Left renal cortex interstitium (tissue), 4 donors: ENCODE data around the gene TOGARAM2. TPM values are rescaled to one million over a fixed set of nuclear protein-coding genes. Genes with fewer than 3 reads are reported as not detected.

Experiments used
- DNase-seq, 4 donors: peaks; one replicate each; pipeline ENCODE4 v3.0.0-alpha.2; 2013; ENCODE audit warnings: low read depth in 4 of 4, low spot score in 2 of 4, missing footprints in 1 of 4
- polyA plus RNA-seq, 4 donors: library from polyadenylated mRNA; unstranded; fragments of 120-200 nt; gene quantifications; one replicate each; pipeline ENCODE4 v1.2.1, GENCODE V29; 2013; ENCODE audit not compliant: insufficient read length in 4 of 4

The TOGARAM2 gene
- polyA plus RNA-seq, 4 donors: 0.62 to 2.0 (median 1.2) TPM

GRCh38 chr2:28997237-28997846 lies 16.2 kb downstream of the TOGARAM2 start:
- DNase-seq: no peak

- no peak for DNase-seq
Observed at GRCh38 chr2:28997847-28998735, 17.0 kb downstream of the TOGARAM2 start.

- DNase-seq: no peak
Observed at GRCh38 chr2:29000481-29000880, 19.4 kb downstream of the TOGARAM2 start.

GRCh38 chr2:29000956-29001355 lies 19.9 kb downstream of the TOGARAM2 start:
- no peak for DNase-seq

GRCh38 chr2:29001806-29002205 lies 20.7 kb downstream of the TOGARAM2 start:
- DNase-seq: no peak

GRCh38 chr2:29004755-29005154 lies 23.7 kb downstream of the TOGARAM2 start:
- DNase-seq: no peak

- no peak for DNase-seq
Observed at GRCh38 chr2:29005331-29005730, 24.2 kb downstream of the TOGARAM2 start.

- DNase-seq: no peak
Observed at GRCh38 chr2:29006092-29006979, 25.2 kb downstream of the TOGARAM2 start.

GRCh38 chr2:29006980-29007301 lies 25.8 kb downstream of the TOGARAM2 start:
- no peak for DNase-seq

GRCh38 chr2:29009270-29009669 lies 28.2 kb downstream of the TOGARAM2 start:
- DNase-seq: no peak

GRCh38 chr2:29009711-29010677 lies 28.9 kb downstream of the TOGARAM2 start:
- DNase-seq: no peak

- peak in 1 of 4 donors; percentile 19 for DNase-seq
Observed at GRCh38 chr2:29010946-29011345, 29.8 kb downstream of the TOGARAM2 start.

GRCh38 chr2:29011418-29012060 lies 30.4 kb downstream of the TOGARAM2 start:
- peak in 1 of 4 donors; percentile 17 for DNase-seq

GRCh38 chr2:29012211-29012681 lies 31.1 kb downstream of the TOGARAM2 start:
- DNase-seq: no peak

- DNase-seq: no peak
Observed at GRCh38 chr2:29013057-29013780, 32.1 kb downstream of the TOGARAM2 start.

GRCh38 chr2:29014331-29014730 lies 33.2 kb downstream of the TOGARAM2 start:
- DNase-seq: no peak

GRCh38 chr2:29014811-29015421 lies 33.8 kb downstream of the TOGARAM2 start:
- DNase-seq: no peak
